IPS-15b (cell line): ENCODE data around the gene STK39.
"Not testable (repeated sequence)": the region's sequence is repeated elsewhere in the genome, so short reads cannot be mapped to it uniquely, and the experiment has no call there.

Experiments used
- H3K27me3 ChIP-seq: one replicate; pipeline ENCODE4 v1.6.1; 2013; ENCODE audit warnings: low read length; ENCODE audit not compliant: control insufficient read depth, insufficient read depth
- H3K36me3 ChIP-seq: one replicate; pipeline ENCODE4 v1.6.1; 2013; ENCODE audit warnings: low read length; ENCODE audit not compliant: control insufficient read depth, insufficient read depth
- H3K4me1 ChIP-seq: one replicate; pipeline ENCODE4 v1.6.1; 2013; ENCODE audit warnings: mild to moderate bottlenecking, low read length; ENCODE audit not compliant: control insufficient read depth, insufficient read depth
- H3K4me3 ChIP-seq: one replicate; pipeline ENCODE4 v1.5.1; 2013; ENCODE audit warnings: low read depth, low read length
- H3K9ac ChIP-seq: one replicate; pipeline ENCODE4 v1.6.1; 2013; ENCODE audit warnings: low read depth, mild to moderate bottlenecking, low read length
- H3K9me3 ChIP-seq: one replicate; pipeline ENCODE4 v1.6.1; 2013; ENCODE audit warnings: mild to moderate bottlenecking, low read length; ENCODE audit not compliant: control insufficient read depth, insufficient read depth

The STK39 gene

GRCh38 chr2:168135121-168135520 is 112.3 kb downstream of the STK39 start:
- no peaks in the 10 kb centered on the region for H3K9me3 ChIP-seq
- H3K4me3 ChIP-seq: no peak overlapping the region
- H3K36me3 ChIP-seq: no peaks in the 10 kb centered on the region
- peaks cover 20% of the 10 kb centered on the region for H3K4me1 ChIP-seq
- H3K27me3 ChIP-seq: no peaks in the 10 kb centered on the region
- no peak overlapping the region for H3K9ac ChIP-seq

- no peak overlapping the region for H3K9ac ChIP-seq
- H3K36me3 ChIP-seq: no peaks in the 10 kb centered on the region
- no peaks in the 10 kb centered on the region for H3K27me3 ChIP-seq
- peaks cover 20% of the 10 kb centered on the region for H3K4me1 ChIP-seq
- no peak overlapping the region for H3K4me3 ChIP-seq
- H3K9me3 ChIP-seq: no peaks in the 10 kb centered on the region
These were observed 112.9 kb downstream of the STK39 start for GRCh38 chr2:168134485-168134884.

GRCh38 chr2:168132389-168132788 is 115.0 kb downstream of the STK39 start:
- Histone ChIP-seq H3K4me3 (no peak overlapping the region), H3K9me3 (no peaks in the 10 kb centered on the region), H3K36me3 (no peaks in the 10 kb centered on the region), H3K9ac (no peak overlapping the region), H3K4me1 (peaks cover 3% of the 10 kb centered on the region), H3K27me3 (no peaks in the 10 kb centered on the region)

- no peak overlapping the region for H3K4me3 ChIP-seq
- no peaks in the 10 kb centered on the region for H3K9me3 ChIP-seq
- H3K4me1 ChIP-seq: no peaks in the 10 kb centered on the region
- no peak overlapping the region for H3K9ac ChIP-seq
- no peaks in the 10 kb centered on the region for H3K27me3 ChIP-seq
- H3K36me3 ChIP-seq: no peaks in the 10 kb centered on the region
These were observed 117.0 kb downstream of the STK39 start for GRCh38 chr2:168130346-168130745.

DNA sequence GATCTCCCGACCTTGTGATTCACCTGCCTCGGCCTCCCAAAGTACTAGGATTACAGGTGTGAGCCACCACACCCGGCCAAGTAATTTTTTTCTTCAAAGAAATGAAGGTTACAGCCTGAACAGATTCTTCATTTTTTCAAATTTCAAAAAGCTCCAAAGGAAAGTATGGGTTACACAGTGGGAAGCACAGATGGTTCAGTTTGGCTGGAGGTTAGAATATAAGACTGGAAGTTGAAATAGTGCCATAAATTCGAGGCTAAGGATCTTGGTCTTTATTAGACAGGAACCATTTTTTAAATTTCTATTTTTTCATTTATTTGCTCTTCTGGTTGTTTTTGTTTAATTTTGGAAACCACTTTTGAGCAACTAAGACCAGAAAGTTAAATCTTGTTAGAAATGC is 120.0 kb downstream of the STK39 start:
- H3K4me3 ChIP-seq: no peak overlapping the region
- H3K27me3 ChIP-seq: no peaks in the 10 kb centered on the region
- H3K4me1 ChIP-seq: no peaks in the 10 kb centered on the region
- no peaks in the 10 kb centered on the region for H3K36me3 ChIP-seq
- H3K9me3 ChIP-seq: no peaks in the 10 kb centered on the region
- no peak overlapping the region for H3K9ac ChIP-seq

DNA sequence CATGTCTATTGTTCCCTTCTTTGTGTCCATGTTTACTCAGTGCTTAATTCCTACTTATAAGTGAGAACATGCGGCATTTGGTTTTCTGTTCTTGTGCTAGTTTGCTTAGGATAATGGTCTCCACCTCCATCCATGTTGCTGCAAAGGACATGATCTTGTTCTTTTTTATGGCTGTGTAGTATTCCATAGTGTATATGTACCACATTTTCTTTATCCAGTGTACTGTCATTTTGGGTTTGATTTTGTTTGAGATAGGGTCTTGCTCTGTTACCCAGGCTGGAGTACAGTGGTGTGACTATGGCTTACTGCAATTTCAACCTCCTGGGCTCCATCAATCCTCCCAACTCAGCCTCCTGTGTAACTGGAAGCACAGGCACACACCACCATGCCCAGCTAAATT is 125.2 kb downstream of the STK39 start:
- H3K36me3 ChIP-seq, H3K4me1 ChIP-seq, H3K9ac ChIP-seq, H3K27me3 ChIP-seq, H3K9me3 ChIP-seq, H3K4me3 ChIP-seq: not testable (repeated sequence)

DNA sequence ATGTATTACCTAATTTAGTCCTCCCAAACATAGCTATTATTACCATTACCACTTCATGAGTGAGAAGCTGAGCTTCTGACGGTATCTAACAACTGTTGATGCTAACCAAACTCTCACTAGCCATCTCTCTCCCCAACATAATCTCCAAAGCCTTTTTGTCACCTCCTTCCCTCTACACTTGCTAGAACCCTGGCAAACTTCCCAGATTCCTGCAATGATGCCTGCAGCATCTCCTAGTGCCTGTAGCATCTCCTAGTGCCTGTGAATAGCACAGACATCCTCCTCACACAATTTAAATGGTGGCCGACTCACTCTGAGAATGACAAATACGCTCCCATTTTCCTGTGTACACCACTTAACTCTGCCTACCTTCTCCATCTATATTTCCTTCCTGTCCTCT is 126.7 kb downstream of the STK39 start:
- Histone ChIP-seq H3K4me1 (peaks cover 3% of the 10 kb centered on the region), H3K9ac (no peak overlapping the region), H3K36me3 (no peaks in the 10 kb centered on the region), H3K27me3 (no peaks in the 10 kb centered on the region), H3K9me3 (no peaks in the 10 kb centered on the region), H3K4me3 (no peak overlapping the region)

- no peaks in the 10 kb centered on the region for H3K36me3 ChIP-seq
- H3K4me1 ChIP-seq: peaks cover 3% of the 10 kb centered on the region
- H3K27me3 ChIP-seq: no peaks in the 10 kb centered on the region
- H3K9me3 ChIP-seq: no peaks in the 10 kb centered on the region
- H3K4me3 ChIP-seq: no peak overlapping the region
- no peak overlapping the region for H3K9ac ChIP-seq
These were observed 127.1 kb downstream of the STK39 start for GRCh38 chr2:168120310-168120709.

DNA sequence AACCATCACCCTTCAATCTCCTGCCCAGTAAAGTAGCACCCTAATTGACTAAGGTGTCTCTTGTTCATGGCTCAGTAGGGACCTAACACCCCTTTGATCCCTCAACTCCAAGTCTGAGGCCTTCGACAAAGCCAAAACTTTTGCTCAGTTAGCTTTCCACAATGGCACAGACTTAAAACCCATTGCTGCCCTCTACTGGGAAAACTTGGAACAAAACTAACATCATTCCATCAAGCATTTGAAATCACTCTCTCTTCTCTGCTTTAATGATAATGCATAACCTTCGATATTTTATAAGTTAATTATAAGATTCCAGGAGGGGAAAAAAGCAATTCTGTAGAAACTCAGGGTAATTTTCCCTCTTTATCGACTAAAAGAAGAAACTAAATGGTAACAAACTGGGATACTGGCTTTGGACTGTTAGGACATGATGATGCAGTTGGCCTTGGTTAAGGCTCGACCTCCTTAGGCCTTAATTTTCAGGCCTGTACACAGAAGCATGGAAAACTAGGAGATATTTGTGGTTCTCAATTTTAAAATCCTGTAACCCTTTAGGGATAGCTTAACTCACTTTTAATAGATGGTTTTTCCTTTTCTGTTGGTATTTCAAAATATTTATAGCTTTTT is 127.8 kb downstream of the STK39 start:
- peaks cover 3% of the 10 kb centered on the region for H3K4me1 ChIP-seq
- no peaks in the 10 kb centered on the region for H3K27me3 ChIP-seq
- H3K9me3 ChIP-seq: no peaks in the 10 kb centered on the region
- H3K36me3 ChIP-seq: no peaks in the 10 kb centered on the region
- H3K9ac ChIP-seq: no peak overlapping the region
- H3K4me3 ChIP-seq: no peak overlapping the region

- no peak overlapping the region for H3K9ac ChIP-seq
- no peaks in the 10 kb centered on the region for H3K27me3 ChIP-seq
- H3K4me3 ChIP-seq: no peak overlapping the region
These were observed 128.5 kb downstream of the STK39 start for GRCh38 chr2:168118733-168119514.

DNA sequence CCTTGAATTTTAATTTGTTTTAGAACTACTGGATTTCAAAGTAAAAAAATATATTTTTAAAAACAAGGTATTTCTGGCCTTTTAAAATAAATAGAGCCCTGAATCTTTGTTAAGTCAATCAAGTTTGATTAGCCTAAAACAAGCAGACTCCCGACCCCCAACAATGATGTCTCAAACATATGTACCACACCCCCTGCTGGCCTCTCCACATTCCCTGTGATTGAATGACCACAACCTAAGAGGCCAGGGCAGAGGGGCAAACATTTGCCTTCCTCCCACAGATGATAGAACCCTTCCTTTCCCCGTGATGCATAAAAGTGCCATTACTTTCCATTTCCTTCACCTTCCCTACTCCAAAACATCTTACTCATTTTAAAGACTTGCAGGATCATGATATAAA is 130.9 kb downstream of the STK39 start:
- Histone ChIP-seq H3K4me3 (no peak overlapping the region), H3K36me3 (no peaks in the 10 kb centered on the region), H3K4me1 (peaks cover 3% of the 10 kb centered on the region), H3K27me3 (no peaks in the 10 kb centered on the region), H3K9me3 (no peaks in the 10 kb centered on the region), H3K9ac (no peak overlapping the region)

More at GRCh38 chr2:168118733-168119514, 128.5 kb downstream of the STK39 start:
- H3K36me3 ChIP-seq: no peaks in the 10 kb centered on the region
- H3K9me3 ChIP-seq: no peaks in the 10 kb centered on the region
- peaks cover 3% of the 10 kb centered on the region for H3K4me1 ChIP-seq

- H3K27me3 ChIP-seq: no peaks in the 10 kb centered on the region
These were observed 132.8 kb downstream of the STK39 start for GRCh38 chr2:168114619-168115018.

More at GRCh38 chr2:168114619-168115018, 132.8 kb downstream of the STK39 start:
- no peak overlapping the region for H3K9ac ChIP-seq
- H3K9me3 ChIP-seq: no peaks in the 10 kb centered on the region
- H3K4me1 ChIP-seq: peaks cover 3% of the 10 kb centered on the region
- H3K4me3 ChIP-seq: no peak overlapping the region
- no peaks in the 10 kb centered on the region for H3K36me3 ChIP-seq
